GM10266 (cell line): ENCODE measurements around the gene IL1RAP.

Source experiments
- DNase-seq: peaks from one replicate; pipeline ENCODE4 v3.0.0; 2012; ENCODE audit errors: extremely low spot score
- CTCF ChIP-seq: IDR thresholded peaks from 2 replicates; pipeline ENCODE4 v1.5.1; 2012; ENCODE audit warnings: mild to moderate bottlenecking, low read depth; ENCODE audit not compliant: control insufficient read depth, insufficient read depth; ENCODE audit errors: missing control alignments

Gene IL1RAP

GRCh38 chr3:190680691-190681090 is 166.8 kb downstream of the IL1RAP start:
- no peak for DNase-seq
- TF ChIP-seq CTCF = no peak

DNA sequence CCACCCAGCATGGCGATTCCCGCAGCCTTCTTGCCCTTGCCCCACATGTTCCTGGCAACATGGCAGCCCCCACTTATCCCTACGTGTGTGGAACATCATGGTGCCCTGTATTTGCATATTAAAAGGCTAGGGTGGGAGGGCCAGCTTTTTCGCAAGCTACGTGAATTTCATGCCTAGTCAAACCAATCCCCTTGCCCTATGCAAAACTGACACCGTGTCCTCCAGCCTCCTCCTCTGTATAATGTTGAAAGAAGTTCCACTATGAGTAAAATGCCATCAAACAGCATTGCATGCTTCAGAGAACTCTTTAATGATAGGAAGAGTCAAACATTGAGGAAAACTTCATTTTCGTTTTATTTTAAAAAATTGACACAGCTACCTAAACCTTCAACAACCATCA is 170.9 kb downstream of the IL1RAP start:
- TF ChIP-seq CTCF = no peak
- no peak for DNase-seq

DNA sequence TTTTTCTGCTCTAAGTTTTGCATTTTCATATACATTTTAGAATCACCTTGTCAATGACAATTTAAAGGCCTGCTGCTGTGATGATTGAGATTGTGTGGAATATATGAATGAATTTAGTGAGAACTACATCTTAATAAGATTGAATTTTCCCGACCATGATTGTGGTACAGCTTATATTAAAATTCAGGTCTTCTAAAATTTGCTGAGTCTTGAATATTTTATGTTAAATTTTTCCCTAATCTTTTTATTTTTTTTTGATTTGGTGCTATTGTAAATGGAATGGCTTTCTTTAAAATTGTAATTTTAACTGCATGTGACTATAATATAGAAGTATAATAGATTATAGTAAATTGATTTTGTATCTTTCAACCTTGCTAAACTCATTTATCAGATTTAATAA is 172.1 kb downstream of the IL1RAP start:
- no peak for TF ChIP-seq CTCF

DNA sequence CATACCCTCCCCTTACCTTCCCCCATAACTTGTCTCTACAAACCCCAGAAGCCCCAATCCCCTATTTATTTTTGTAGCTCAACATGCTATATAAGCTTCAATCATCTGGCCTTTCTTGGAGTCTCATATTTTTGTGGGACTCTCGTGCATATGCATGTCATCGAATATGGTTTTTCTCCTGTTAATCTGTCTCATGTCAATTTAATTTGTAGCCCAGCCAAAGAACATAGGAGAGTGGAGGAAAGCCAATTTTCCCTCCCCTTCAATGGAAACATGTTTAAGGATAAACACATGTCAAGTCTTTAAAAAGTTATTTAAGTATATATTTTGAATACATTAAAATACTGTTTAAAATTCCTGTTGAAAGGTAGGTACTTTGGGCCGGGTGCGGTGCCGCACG is 176.4 kb downstream of the IL1RAP start:
- no peak for TF ChIP-seq CTCF

More for the DNA sequence above, 172.1 kb downstream of the IL1RAP start:
- DNase-seq = no peak

DNA sequence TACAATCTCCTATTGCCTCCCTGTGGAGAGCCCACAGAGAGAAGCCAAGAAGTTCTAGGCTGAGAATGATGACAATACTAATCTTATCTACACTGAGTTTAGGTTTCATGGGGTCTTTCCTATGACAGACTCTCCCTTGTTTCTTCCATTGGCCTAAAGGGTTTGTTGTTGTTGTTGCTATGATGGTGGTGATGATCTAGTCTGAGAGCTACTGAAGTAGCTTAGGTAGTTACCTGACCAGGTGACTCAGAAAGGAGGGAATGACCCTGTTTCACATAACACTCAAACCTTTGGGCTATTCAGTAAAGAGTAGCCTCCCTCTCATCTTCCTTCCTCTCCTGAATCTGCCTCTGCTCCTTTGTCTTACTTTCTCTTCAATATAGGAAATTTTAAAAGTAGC is 178.4 kb downstream of the IL1RAP start:
- no peak for DNase-seq

More for the DNA sequence above, 176.4 kb downstream of the IL1RAP start:
- DNase-seq = no peak

GRCh38 chr3:190694335-190695001 is 180.6 kb downstream of the IL1RAP start:
- TF ChIP-seq CTCF = no peak
- DNase-seq = no peak

More for the DNA sequence above, 178.4 kb downstream of the IL1RAP start:
- no peak for TF ChIP-seq CTCF

GRCh38 chr3:190695225-190695624 is 181.3 kb downstream of the IL1RAP start:
- TF ChIP-seq CTCF = no peak
- DNase-seq = no peak
